CD4-positive, alpha-beta memory T cell (primary cell): ENCODE results near the gene NLRP1. TPM values are rescaled to one million over a fixed set of nuclear protein-coding genes. Genes with fewer than 3 reads are reported as not detected.
A peak's percentile ranks its signal among the peaks of the same experiment; 100 is the strongest.

Source experiments
- CTCF ChIA-PET: fragments of 350-600 bp; sonication (Branson Sonifier 250); formaldehyde crosslinking; loops from one replicate; lab custom pipeline; 2021; ENCODE audit warnings: inconsistent platforms; ENCODE audit not compliant: partially characterized antibody; lab: Charles Lee
- POLR2A ChIA-PET: fragments of 350-600 bp; sonication (Branson Sonifier 250); formaldehyde crosslinking; loops from one replicate; lab custom pipeline; 2021; ENCODE audit not compliant: partially characterized antibody; lab: Charles Lee
- DNase-seq, 5 donors: peaks; one replicate each; pipeline versions ENCODE4 v3.0.0 to v3.0.0-alpha.2; 2020 to 2022; ENCODE audit warnings: mixed read lengths in 1 of 5
- H3K27ac ChIP-seq: one replicate; pipeline ENCODE4 v1.7.0; 2013; ENCODE audit warnings: low read depth, low read length
- H3K27me3 ChIP-seq: 2 replicates; pipeline ENCODE4 v1.7.0; 2013; ENCODE audit warnings: mild to moderate bottlenecking, low read length, moderate library complexity; ENCODE audit not compliant: insufficient read depth
- H3K36me3 ChIP-seq: 2 replicates; pipeline ENCODE4 v1.7.0; 2013; ENCODE audit warnings: mild to moderate bottlenecking, low read length, moderate library complexity; ENCODE audit not compliant: insufficient read depth
- H3K4me1 ChIP-seq: 2 replicates; pipeline ENCODE4 v1.7.0; 2013; ENCODE audit warnings: mild to moderate bottlenecking, low read length, moderate library complexity; ENCODE audit not compliant: insufficient read depth
- H3K4me3 ChIP-seq, 2 donors: one replicate each; pipeline ENCODE4 v1.7.0; 2013; ENCODE audit warnings: low read length in 2 of 2, mild to moderate bottlenecking in 1 of 2
- H3K9me3 ChIP-seq, 2 donors: one replicate each; pipeline ENCODE4 v1.7.0; 2013; ENCODE audit warnings: low read length in 2 of 2, control low read depth in 1 of 2; ENCODE audit not compliant: control insufficient read depth in 1 of 2
- H3K27ac Mint-ChIP-seq, 7 donors: one replicate each; pipeline ENCODE4 v1.8.0; 2020 to 2021; ENCODE audit warnings: mixed read lengths in 7 of 7, mild to moderate bottlenecking in 6 of 7, inconsistent platforms in 3 of 7, moderate library complexity in 3 of 7
- H3K27me3 Mint-ChIP-seq, 2 donors: one replicate each; pipeline ENCODE4 v1.8.0; 2020 to 2021; ENCODE audit warnings: mixed read lengths in 2 of 2
- H3K36me3 Mint-ChIP-seq, 2 donors: one replicate each; pipeline ENCODE4 v1.8.0; 2020 to 2021; ENCODE audit warnings: mixed read lengths in 2 of 2, inconsistent platforms in 1 of 2, mild to moderate bottlenecking in 1 of 2
- H3K4me1 Mint-ChIP-seq, 4 donors: one replicate each; pipeline ENCODE4 v1.8.0; 2020 to 2021; ENCODE audit warnings: mixed read lengths in 4 of 4, mild to moderate bottlenecking in 1 of 4
- H3K4me3 Mint-ChIP-seq, 8 donors: one replicate each; pipeline ENCODE4 v1.8.0; 2020 to 2021; ENCODE audit warnings: mixed read lengths in 8 of 8, mild to moderate bottlenecking in 7 of 8, moderate library complexity in 6 of 8, inconsistent platforms in 3 of 8
- H3K9me3 Mint-ChIP-seq, 8 donors: one replicate each; pipeline ENCODE4 v1.8.0; 2020 to 2021; ENCODE audit warnings: mixed read lengths in 8 of 8, mild to moderate bottlenecking in 5 of 8, inconsistent platforms in 3 of 8, moderate library complexity in 1 of 8
- intact Hi-C: fragments of 100-400 bp; cut with micrococcal nuclease; formaldehyde crosslinking; loops from one replicate; pipeline ENCODE4 v1.15.1; 2023
- polyA plus RNA-seq, 2 donors: library from polyadenylated mRNA; unstranded; fragments of 300-500 nt; fragmentation: Illumina TruSeq; gene quantifications; one replicate each; pipeline ENCODE4 v1.2.3, GENCODE V29; 2021
- total RNA-seq, 2 experiments: library from RNA; stranded (reverse); gene quantifications; one replicate each; pipeline ENCODE4 v1.2.3, GENCODE V29; 2021

Gene NLRP1
- total and polyA plus RNA-seq, 4 experiments from 2014 or later, result 9.7 to 292 (median 160) TPM

DNA sequence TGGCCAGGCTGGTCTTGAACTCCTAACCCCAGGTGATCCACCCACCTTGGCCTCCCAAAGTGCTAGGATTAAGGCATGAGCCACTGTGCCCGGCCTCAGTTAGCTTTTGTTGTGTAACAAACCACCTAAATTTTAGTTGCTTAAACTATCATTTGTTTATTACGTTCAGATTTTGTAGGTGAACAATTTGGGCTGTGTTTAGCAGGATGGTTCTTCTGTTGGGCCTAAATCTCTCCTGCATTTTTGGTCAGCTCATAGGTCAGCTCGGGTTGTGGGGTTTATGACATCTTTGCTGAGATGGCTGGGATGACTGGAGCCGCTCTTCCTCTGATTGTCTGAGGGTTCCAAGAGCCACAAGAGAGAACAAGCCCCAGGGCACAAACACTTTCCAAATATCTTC lies 21.1 kb upstream of the NLRP1 start:
- Histone ChIP-seq H3K27me3 (no peaks in the 10 kb centered on the region), H3K4me1 (no peaks in the 10 kb centered on the region), H3K36me3 (no peaks in the 10 kb centered on the region), H3K9me3 (no peaks in the 10 kb centered on the region), H3K27ac (no peak overlapping the region), H3K4me3 (no peak overlapping the region)
- no peak overlapping the region for H3K4me3 Mint-ChIP-seq
- H3K27me3 Mint-ChIP-seq, result peaks cover 20 to 29% of the 10 kb centered on the region in 2 donors
- ChIA-PET POLR2A (interaction anchor here (0.6 kb wide), 1 partner anchor 23 kb away, joined by 3 read pairs; no protein-coding TSS in a partner anchor), CTCF (no interaction called here)
- no peaks in the 10 kb centered on the region for H3K4me1 Mint-ChIP-seq
- H3K9me3 Mint-ChIP-seq, result peaks cover 0 to 3% (median 0%) of the 10 kb centered on the region in 8 donors
- H3K27ac Mint-ChIP-seq, result no peak overlapping the region
- intact Hi-C loops, result no loop called here
- no peak for DNase-seq
- no peaks in the 10 kb centered on the region for H3K36me3 Mint-ChIP-seq

DNA sequence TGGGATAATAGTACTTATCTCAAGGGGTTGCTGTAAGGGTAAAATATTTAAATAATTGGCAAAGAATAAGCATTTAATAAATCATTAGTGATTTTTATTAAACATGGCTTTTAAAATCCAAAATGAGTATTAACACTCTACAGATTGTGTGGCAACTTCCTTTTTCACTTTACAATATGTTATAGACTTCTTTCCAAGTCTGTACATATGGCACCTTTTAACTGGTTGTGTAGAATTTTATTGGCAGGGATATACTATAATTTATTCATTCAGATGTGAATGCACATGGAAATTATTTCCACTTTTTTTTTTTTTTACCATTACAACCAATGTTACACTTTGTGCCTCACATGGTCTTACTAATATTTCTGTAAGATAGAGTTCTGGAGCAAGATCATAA lies 15.7 kb upstream of the NLRP1 start:
- no peaks in the 10 kb centered on the region for H3K4me1 Mint-ChIP-seq
- no peak overlapping the region for H3K4me3 Mint-ChIP-seq
- intact Hi-C loops, result no loop called here
- Histone ChIP-seq H3K4me3 (no peak overlapping the region), H3K9me3 (no peaks in the 10 kb centered on the region), H3K27ac (no peak overlapping the region), H3K27me3 (no peaks in the 10 kb centered on the region), H3K4me1 (no peaks in the 10 kb centered on the region), H3K36me3 (no peaks in the 10 kb centered on the region)
- no peak for DNase-seq
- ChIA-PET POLR2A (no interaction called here), CTCF (no interaction called here)
- H3K36me3 Mint-ChIP-seq, result no peaks in the 10 kb centered on the region
- peaks cover 31 to 51% of the 10 kb centered on the region in 2 donors for H3K27me3 Mint-ChIP-seq
- H3K27ac Mint-ChIP-seq, result no peak overlapping the region
- H3K9me3 Mint-ChIP-seq, result no peaks in the 10 kb centered on the region

GRCh38 chr17:5598457-5598856 lies 14.1 kb upstream of the NLRP1 start:
- DNase-seq, result no peak
- H3K27ac Mint-ChIP-seq, result no peak overlapping the region
- no peaks in the 10 kb centered on the region for H3K9me3 ChIP-seq
- H3K36me3 ChIP-seq, result no peaks in the 10 kb centered on the region
- peaks cover 27 to 53% of the 10 kb centered on the region in 2 donors for H3K27me3 Mint-ChIP-seq
- intact Hi-C loops, result no loop called here
- no peaks in the 10 kb centered on the region for H3K36me3 Mint-ChIP-seq
- H3K4me1 Mint-ChIP-seq, result no peaks in the 10 kb centered on the region
- H3K9me3 Mint-ChIP-seq, result no peaks in the 10 kb centered on the region
- ChIA-PET CTCF (interaction anchor here (1.3 kb wide), 1 partner anchor 11 kb away, joined by 3 read pairs; no protein-coding TSS in a partner anchor), POLR2A (no interaction called here)
- no peaks in the 10 kb centered on the region for H3K27me3 ChIP-seq
- no peak overlapping the region for H3K4me3 Mint-ChIP-seq
- H3K4me1 ChIP-seq, result no peaks in the 10 kb centered on the region
- H3K4me3 ChIP-seq, result no peak overlapping the region
- no peak overlapping the region for H3K27ac ChIP-seq

DNA sequence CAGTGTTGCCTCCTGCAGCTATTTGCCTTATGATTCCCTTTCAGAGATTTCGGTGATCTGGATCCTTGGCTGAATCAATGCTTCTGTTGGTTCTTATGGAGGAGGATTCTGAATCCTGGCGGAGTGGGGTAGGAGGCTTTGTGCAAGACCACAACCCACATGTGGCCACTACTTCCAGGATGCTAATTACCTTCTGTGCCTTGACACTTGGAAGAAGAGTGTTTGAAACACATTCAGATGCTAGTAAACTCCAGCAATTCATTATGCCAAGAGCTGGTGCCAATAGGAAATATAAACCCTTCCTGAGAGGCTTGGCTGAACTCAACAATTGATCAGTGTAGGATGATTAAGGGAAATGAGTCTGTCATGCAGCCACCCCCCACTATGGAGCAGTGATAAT lies 12.1 kb upstream of the NLRP1 start:
- H3K4me3 ChIP-seq, result no peak overlapping the region
- POLR2A ChIA-PET, result no interaction called here
- no peak for DNase-seq
- no peaks in the 10 kb centered on the region for H3K36me3 ChIP-seq
- Mint-ChIP-seq H3K36me3 (no peaks in the 10 kb centered on the region), H3K27me3 (peaks cover 27 to 47% of the 10 kb centered on the region in 2 donors), H3K4me3 (no peak overlapping the region), H3K27ac (no peak overlapping the region), H3K9me3 (no peaks in the 10 kb centered on the region), H3K4me1 (no peaks in the 10 kb centered on the region)
- H3K9me3 ChIP-seq, result no peaks in the 10 kb centered on the region
- CTCF ChIA-PET, result interaction anchor here (1.6 to 6.9 kb wide), 3 partner anchors 9 to 843 kb away, joined by 4 to 59 read pairs (median 7); partner anchors contain the start of gene AIPL1
- H3K27me3 ChIP-seq, result no peaks in the 10 kb centered on the region
- intact Hi-C loops, result no loop called here
- H3K4me1 ChIP-seq, result no peaks in the 10 kb centered on the region
- H3K27ac ChIP-seq, result no peak overlapping the region

DNA sequence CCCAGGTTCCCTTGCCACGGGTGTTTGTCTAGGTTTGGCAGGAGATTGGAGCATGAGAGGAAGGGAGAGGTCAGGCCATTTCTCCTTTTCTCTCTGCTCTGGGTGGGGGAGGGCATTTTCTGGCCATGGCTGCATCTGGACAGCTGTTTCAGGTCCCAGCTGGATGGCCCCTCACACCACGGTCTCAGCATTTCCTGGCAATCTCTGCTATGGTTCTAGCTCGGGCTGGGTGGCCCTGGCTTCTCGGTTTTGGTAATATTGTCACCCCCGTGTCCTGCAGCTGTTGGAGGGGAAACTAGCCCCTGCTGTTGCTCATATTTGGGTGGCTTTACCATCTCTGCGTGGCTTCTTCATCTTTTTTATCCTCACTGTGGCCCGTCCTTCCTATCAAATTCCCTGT lies 11.5 kb upstream of the NLRP1 start:
- Histone ChIP-seq H3K27me3 (no peaks in the 10 kb centered on the region), H3K4me3 (no peak overlapping the region), H3K4me1 (no peaks in the 10 kb centered on the region), H3K9me3 (no peaks in the 10 kb centered on the region), H3K27ac (no peak overlapping the region), H3K36me3 (no peaks in the 10 kb centered on the region)
- ChIA-PET CTCF (interaction anchor here (1.2 to 6.9 kb wide), 4 partner anchors 8 to 843 kb away, joined by 4 to 59 read pairs (median 6); partner anchors contain the start of gene AIPL1), POLR2A (no interaction called here)
- Mint-ChIP-seq H3K4me3 (no peak overlapping the region), H3K9me3 (no peaks in the 10 kb centered on the region), H3K27ac (no peak overlapping the region), H3K36me3 (no peaks in the 10 kb centered on the region), H3K4me1 (no peaks in the 10 kb centered on the region), H3K27me3 (peaks cover 25 to 42% of the 10 kb centered on the region in 2 donors)
- intact Hi-C loops, result no loop called here
- no peak for DNase-seq

- Mint-ChIP-seq H3K4me3 (no peak overlapping the region), H3K27me3 (peaks cover 14 to 21% of the 10 kb centered on the region in 2 donors), H3K4me1 (peaks cover under 1 to 8% (median 2%) of the 10 kb centered on the region in 4 donors), H3K9me3 (no peaks in the 10 kb centered on the region), H3K27ac (no peak overlapping the region), H3K36me3 (no peaks in the 10 kb centered on the region)
- Histone ChIP-seq H3K27ac (no peak overlapping the region), H3K36me3 (no peaks in the 10 kb centered on the region), H3K9me3 (no peaks in the 10 kb centered on the region), H3K27me3 (no peaks in the 10 kb centered on the region), H3K4me1 (peaks cover 1% of the 10 kb centered on the region), H3K4me3 (no peak overlapping the region)
- intact Hi-C loops, result loop anchor here (1.0 kb wide), 2 partner anchors 830 to 844 kb away; no protein-coding TSS in a partner anchor
- POLR2A ChIA-PET, result interaction anchor here (1.7 kb wide), 1 partner anchor 830 kb away, joined by 11 read pairs; no protein-coding TSS in a partner anchor
- CTCF ChIA-PET, result interaction anchor here (0.8 to 6.9 kb wide), 21 partner anchors 9 to 850 kb away, joined by 3 to 59 read pairs (median 4); partner anchors contain the start of gene AIPL1
- DNase-seq, result peak in 4 of 5 donors; percentile 38 to 47 (median 42)
These were observed 8.1 kb upstream of the NLRP1 start for GRCh38 chr17:5592382-5592781.

DNA sequence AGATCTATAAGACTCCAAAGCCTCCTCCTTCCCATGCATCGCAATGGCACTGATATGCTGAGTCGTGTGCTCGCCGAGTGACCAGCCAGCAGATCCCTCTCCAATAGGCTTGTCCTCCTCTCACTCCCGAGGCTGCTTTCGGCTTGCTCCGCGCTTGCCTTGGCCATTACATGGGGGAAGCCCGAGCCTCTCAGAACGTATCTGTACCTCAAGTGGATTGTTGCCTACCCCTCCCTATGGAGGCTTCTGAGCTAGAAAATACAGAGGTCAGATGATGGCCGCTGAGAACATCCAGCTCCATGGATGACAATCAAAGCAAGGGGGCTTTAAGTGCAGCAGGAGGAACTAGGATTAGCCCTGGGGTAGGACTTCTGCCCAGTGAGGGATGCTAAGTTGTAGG lies 7.7 kb upstream of the NLRP1 start:
- CTCF ChIA-PET, result interaction anchor here (0.8 to 6.9 kb wide), 22 partner anchors 9 to 850 kb away, joined by 3 to 59 read pairs (median 4); partner anchors contain the start of gene AIPL1
- Mint-ChIP-seq H3K36me3 (no peaks in the 10 kb centered on the region), H3K27ac (no peak overlapping the region), H3K27me3 (peaks cover 13 to 19% of the 10 kb centered on the region in 2 donors), H3K9me3 (no peaks in the 10 kb centered on the region), H3K4me3 (no peak overlapping the region), H3K4me1 (peaks cover 5 to 12% (median 6%) of the 10 kb centered on the region in 4 donors)
- no peak for DNase-seq
- Histone ChIP-seq H3K36me3 (no peaks in the 10 kb centered on the region), H3K27me3 (no peaks in the 10 kb centered on the region), H3K27ac (no peak overlapping the region), H3K9me3 (no peaks in the 10 kb centered on the region), H3K4me3 (no peak overlapping the region), H3K4me1 (peaks cover 5% of the 10 kb centered on the region)
- POLR2A ChIA-PET, result interaction anchor here (1.7 kb wide), 1 partner anchor 830 kb away, joined by 11 read pairs; no protein-coding TSS in a partner anchor
- intact Hi-C loops, result loop anchor here (1.0 kb wide), 2 partner anchors 830 to 844 kb away; no protein-coding TSS in a partner anchor
